GM21825 (cell line): ENCODE data around the gene WDR77.

Source experiments
- ATAC-seq: cut with Tn5 transposase; IDR thresholded peaks from one replicate; pipeline ENCODE4 v1.9.1; 2021; ENCODE audit warnings: mild to moderate bottlenecking, moderate library complexity; ENCODE audit not compliant: unreplicated experiment

Gene WDR77

DNA sequence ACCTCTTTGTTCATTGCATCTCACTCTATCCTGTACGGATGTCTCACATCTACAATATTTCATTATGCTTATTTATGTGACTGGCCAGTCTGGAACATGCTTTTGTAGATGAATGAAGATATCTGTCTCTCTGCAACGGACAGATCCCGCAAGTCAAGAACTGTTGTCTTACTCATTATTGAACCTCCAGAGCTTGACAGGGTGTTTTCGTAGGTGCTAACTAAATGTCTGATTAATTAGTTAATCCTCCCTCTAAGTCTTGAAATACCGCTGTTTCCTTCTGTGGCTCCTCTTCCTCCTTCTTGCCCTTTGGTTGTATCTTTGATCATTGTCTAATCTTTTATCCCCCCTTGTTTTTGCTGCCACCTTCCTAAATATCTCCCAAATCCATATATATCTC, 21.5 kb upstream of the WDR77 start:
- no peak for ATAC-seq

DNA sequence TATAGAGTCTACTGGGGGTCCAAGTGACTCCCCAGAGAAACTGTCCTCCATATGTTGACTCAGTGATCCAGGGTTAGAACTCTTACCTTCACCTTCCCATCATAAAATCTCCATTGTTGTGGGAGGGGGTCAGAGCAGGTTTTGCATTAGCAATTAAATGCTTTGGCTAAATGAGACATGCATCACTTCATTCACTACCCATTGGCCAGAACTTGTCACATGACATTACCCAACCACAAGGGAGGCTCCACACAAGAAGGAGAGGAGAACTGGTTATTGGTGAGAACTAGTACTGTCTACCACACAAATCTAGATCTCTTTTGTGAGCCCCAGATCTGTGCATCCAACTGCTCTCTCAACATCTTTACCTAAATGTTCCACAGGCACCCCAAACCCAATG, 20.5 kb upstream of the WDR77 start:
- ATAC-seq = no peak

DNA sequence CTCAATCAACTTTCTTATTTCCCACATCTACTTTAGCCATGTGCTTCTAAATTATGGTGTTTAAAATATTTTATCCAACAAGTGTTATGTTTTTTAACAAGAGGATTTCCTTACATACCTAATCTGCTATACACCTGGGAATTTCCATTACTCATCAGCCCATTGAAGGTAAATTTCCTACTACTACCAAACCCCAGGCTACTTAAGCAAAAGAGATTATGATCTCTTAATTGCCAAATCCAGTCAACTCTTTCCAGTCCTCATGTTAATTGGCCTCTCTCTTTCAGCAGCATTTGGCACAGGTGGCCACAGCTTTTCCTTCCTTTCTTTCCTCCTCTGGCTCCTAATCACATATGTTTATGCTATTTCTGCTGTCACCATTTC, 19.7 kb upstream of the WDR77 start:
- ATAC-seq = no peak

- no peak for ATAC-seq
Observed at GRCh38 chr1:111467865-111468716, 19.0 kb upstream of the WDR77 start.

GRCh38 chr1:111466480-111466879, 17.4 kb upstream of the WDR77 start:
- ATAC-seq = no peak

GRCh38 chr1:111465754-111466153, 16.7 kb upstream of the WDR77 start:
- no peak for ATAC-seq

- ATAC-seq = no peak
Observed at GRCh38 chr1:111463029-111463683, 14.1 kb upstream of the WDR77 start.

GRCh38 chr1:111462370-111463028, 13.4 kb upstream of the WDR77 start:
- ATAC-seq = no peak

GRCh38 chr1:111461765-111462164, 12.7 kb upstream of the WDR77 start:
- no peak for ATAC-seq

DNA sequence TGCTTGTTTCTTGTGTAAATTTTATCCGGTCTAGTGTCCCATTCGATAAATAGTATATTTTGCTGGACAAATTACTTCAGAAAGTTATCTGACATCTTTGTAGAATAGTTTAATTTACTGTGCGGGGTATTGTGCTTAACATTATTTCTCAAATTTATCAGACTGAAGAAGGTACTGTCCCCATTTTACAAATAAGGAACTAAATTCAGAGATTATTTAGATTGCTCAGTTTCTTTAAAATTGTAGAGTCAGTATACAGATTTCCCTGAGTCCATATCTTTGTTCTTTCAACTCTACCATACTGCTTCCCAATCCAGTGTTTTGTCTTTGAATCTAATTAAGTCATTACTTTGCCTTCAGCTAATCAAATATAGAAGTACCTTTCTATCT, 6.6 kb upstream of the WDR77 start:
- ATAC-seq = no peak

DNA sequence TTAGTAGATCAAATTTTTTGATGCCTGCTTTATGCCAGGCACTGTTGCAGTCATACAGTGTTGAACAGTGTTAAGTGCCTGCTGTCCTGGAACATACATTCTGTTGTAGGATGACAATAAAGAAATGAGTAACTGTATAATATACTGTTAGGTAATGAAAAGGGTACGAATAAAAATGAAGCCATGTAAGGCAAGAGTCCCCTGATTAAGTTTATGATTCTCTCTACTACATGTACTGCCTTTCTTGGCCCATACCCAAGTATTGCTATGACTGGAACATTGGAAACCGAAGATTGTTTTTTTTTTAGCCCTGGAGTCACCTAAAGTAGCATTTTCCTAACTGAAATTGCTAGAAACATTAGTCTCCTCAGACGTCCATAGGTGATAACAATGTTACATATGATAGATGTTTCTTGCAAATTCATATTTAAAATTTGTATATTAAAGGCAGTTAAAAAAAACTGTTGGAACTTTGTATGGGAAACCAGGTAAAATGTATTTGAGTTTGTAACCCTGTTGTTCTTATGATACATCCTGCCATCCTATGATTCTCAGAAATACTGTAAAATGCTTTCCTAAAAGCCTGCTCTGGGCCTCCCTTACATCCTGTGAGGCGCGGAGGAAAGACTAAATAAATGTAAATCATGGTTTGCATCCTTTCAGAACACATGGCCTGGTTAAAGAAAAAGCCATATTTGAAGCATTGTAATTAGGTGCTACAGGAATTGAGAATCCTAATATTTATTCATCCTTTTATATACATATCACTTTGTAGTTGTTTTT, 6.0 kb upstream of the WDR77 start:
- no peak for ATAC-seq

DNA sequence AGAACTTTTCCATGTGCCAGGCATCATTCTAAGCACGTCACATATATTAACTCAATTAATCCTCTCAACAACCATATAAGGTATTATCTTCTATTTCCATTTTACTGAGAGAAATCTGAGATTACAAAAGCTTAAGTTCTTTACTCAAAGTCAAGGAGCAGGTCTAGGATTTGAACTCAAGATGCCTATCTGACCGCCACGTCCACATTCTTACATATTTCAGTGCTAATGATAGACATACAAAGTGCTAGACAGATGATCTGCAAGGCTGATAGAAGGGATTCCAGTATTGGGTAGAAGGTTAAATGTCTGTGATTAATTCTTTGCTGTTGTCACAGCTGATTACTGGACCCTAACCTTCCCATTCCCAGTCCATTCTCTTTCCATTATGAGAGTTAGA, 4.7 kb upstream of the WDR77 start:
- no peak for ATAC-seq

- no peak for ATAC-seq
Observed at GRCh38 chr1:111452581-111452980, 3.5 kb upstream of the WDR77 start.

DNA sequence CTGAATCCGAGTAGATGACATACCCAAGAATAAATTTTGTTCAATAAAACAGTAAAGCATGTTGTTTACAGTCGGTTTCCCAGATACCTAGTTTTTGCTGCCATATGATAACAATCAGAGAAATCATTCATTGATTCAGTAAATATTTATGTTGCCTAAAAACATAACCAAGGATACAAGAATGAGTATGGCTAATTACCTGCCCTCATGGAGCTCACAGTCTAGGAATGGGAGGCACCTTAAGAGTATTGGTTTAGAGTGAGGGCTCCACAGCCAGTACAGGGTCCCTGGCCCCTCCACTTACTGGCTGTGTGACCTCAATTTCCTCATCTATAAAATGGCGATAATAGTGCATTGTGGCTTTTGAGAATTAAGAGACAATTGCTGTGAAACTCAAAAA, 1.1 kb upstream of the WDR77 start:
- ATAC-seq = no peak

DNA sequence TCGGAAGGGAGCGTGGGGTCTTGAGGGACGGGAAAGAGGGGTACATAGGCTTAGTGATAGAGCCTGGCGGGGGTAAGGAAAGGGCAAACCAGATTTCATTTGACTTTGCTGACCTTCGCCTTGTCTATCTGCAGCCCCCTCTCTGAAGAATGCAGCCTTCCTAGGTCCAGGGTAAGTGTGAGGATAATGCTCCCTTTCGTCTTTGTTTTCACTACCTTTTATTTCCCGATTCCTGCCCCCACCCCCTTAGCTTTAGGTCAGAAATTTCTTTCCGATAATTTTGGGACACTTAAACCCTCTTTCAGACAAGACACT, 604 bp upstream of the WDR77 start:
- no peak for ATAC-seq

- ATAC-seq = peak; percentile 10
Observed at GRCh38 chr1:111448482-111448917, 556 bp downstream of the WDR77 start.

DNA sequence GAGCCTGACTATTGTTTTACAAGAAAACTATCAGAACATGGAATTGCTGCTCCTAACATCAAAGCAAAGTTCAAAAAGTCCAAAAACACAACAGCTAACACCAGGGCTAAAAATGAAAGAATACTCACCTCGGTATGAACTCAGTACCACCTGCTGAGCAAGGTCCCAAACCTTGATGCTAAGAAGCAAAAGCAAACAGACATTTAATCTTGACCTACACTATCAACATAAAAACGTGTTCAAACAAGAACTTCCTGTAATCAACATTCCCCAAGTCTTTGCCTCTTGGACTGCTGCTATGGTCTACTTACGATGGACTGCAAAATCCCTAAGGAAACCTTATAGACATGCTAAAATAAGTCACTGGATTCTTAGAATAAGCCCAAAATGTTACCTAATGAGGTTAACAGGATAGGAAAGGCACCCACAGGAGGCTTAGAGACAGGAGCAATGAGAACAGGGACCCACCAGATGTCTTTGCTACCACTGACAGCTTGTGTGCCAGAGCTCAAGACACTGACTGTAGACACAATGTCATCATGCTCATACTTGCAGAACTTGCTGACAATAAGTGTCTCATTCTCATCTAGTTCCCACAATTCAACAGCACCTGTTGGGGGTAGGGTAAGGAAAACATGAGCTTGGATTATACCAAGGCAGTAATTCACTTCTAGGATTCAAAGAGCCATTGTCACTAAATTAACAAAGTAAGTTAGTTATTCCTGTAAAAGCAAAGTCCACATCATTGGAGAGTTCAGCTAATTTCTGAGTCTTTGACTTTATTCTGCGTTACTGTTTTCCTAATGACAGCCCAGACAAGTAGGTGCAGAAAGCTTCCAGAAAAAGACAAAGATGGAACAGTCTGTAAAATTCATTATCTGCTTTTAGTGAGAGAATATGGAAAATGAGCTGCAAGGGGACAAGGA, 1.8 kb downstream of the WDR77 start:
- no peak for ATAC-seq

DNA sequence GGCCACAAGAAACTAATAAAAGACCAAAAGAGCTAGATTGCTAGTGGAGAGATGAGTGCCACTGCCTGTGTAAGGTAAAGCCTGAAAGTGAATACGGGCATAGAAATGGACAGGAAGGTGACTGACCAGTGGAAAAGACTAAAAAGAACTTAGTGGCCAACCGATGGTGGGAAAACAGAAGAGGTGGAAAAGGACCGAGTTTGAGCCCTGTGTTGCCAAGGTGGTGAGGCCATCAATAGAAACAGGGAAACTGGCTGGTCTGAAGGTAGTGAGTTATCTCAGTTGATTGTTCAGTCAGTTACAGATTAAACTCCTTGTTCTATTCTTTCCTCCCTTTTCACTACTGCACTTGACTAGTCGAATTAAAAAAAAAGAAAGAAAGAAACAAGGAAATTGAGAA, 2.5 kb downstream of the WDR77 start:
- no peak for ATAC-seq

DNA sequence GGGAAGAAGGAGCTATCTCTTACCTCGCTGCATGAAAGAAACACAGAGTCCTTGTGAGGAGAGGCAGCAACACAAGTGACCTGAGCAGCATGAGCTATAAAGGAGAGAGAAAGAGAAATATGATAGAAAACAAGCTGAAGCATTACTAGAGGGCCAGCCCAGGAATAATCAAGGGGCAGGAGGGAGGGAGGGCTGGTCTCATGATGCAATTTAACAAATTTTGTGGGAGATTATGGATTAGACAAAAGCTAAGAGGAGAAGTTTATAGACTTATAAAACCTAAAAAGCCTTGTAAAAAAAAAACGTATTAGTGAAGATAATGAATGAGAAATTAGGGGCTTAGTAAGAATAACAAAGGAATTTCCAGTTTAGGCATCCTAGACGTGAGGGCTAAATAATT, 5.0 kb downstream of the WDR77 start:
- ATAC-seq = no peak

GRCh38 chr1:111442457-111442856, 6.6 kb downstream of the WDR77 start:
- ATAC-seq = no peak
